HL-60 (cell line): Measurements from ENCODE around the gene SRRM5.

ENCODE experiments used
- POLR2AphosphoS5 ChIP-seq: IDR thresholded peaks from 2 replicates; pipeline ENCODE4 v1.6.1; 2012; ENCODE audit warnings: low read depth
- REST ChIP-seq: IDR thresholded peaks from 2 replicates; pipeline ENCODE4 v1.6.1; 2012; ENCODE audit warnings: low read depth; ENCODE audit not compliant: insufficient replicate concordance
- TF ChIP-seq, protein P1 (sequence below): IDR thresholded peaks from one replicate; pipeline ENCODE4 v1.5.1; 2011; ENCODE audit warnings: low read length, control low read depth, inconsistent platforms; ENCODE audit not compliant: insufficient read depth

DNA sequence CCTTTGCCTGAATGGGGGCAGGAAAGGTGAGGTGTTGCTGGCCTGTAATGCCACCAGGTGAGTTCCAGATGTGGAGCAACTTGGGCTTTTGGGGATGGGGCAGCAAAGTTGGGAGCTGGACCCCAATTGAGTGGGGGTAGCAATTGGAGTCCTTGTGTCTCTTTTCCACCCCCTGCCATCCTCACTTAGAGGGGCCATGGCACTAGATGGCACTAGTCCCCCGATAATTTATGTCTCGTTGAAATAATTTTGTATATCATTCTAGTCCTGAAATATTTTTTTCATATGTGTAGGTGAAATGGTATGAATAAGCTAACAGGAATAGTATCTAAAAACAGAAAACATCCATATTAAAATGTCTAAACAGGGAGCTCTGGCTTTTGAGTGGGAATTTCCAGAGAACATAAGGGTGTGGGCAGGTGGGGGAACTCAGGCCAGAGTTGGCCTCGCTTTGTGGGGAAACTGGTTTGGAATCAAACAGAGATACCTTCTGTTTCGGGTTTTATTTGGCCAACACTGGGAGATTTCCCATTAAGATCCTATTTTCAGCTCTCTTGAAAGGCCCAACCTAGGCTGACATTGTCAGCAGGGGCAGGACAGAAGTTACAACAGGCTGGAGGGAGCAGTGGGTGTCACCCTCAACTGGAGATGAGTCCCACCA lies 12.1 kb upstream of the SRRM5 start:
- no peak for TF ChIP-seq POLR2AphosphoS5
- TF ChIP-seq, protein P1, sequence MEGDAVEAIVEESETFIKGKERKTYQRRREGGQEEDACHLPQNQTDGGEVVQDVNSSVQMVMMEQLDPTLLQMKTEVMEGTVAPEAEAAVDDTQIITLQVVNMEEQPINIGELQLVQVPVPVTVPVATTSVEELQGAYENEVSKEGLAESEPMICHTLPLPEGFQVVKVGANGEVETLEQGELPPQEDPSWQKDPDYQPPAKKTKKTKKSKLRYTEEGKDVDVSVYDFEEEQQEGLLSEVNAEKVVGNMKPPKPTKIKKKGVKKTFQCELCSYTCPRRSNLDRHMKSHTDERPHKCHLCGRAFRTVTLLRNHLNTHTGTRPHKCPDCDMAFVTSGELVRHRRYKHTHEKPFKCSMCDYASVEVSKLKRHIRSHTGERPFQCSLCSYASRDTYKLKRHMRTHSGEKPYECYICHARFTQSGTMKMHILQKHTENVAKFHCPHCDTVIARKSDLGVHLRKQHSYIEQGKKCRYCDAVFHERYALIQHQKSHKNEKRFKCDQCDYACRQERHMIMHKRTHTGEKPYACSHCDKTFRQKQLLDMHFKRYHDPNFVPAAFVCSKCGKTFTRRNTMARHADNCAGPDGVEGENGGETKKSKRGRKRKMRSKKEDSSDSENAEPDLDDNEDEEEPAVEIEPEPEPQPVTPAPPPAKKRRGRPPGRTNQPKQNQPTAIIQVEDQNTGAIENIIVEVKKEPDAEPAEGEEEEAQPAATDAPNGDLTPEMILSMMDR, result no peak
- TF ChIP-seq REST, result no peak
